Vagina (tissue), 2 donors: ENCODE measurements around the gene BLM.

Experiments
- POLR2A ChIP-seq, 2 donors: fragments of 450-650 bp; IDR thresholded peaks; one replicate each; pipeline ENCODE4 v1.6.1; 2017; ENCODE audit warnings: antibody characterized with exemption in 2 of 2, mild to moderate bottlenecking in 2 of 2, moderate library complexity in 2 of 2
- POLR2AphosphoS5 ChIP-seq, 2 donors: sonication (generic); formaldehyde crosslinking; IDR thresholded peaks; one replicate each; pipeline ENCODE4 v1.9.0; 2017; ENCODE audit warnings: antibody characterized with exemption in 2 of 2, mild to moderate bottlenecking in 2 of 2, low read depth in 1 of 2; ENCODE audit not compliant: insufficient read depth in 1 of 2
- TF ChIP-seq, protein P1 (sequence below), 3 experiments: fragments of 450-650 bp in 2 of 3; fragments of 200-600 bp in 1 of 3; sonication (generic) in 1 of 3; IDR thresholded peaks; one replicate each; pipeline ENCODE4 v1.5.1; 2017 to 2019; ENCODE audit warnings: antibody characterized with exemption in 3 of 3, mild to moderate bottlenecking in 2 of 3, moderate library complexity in 2 of 3

DNA sequence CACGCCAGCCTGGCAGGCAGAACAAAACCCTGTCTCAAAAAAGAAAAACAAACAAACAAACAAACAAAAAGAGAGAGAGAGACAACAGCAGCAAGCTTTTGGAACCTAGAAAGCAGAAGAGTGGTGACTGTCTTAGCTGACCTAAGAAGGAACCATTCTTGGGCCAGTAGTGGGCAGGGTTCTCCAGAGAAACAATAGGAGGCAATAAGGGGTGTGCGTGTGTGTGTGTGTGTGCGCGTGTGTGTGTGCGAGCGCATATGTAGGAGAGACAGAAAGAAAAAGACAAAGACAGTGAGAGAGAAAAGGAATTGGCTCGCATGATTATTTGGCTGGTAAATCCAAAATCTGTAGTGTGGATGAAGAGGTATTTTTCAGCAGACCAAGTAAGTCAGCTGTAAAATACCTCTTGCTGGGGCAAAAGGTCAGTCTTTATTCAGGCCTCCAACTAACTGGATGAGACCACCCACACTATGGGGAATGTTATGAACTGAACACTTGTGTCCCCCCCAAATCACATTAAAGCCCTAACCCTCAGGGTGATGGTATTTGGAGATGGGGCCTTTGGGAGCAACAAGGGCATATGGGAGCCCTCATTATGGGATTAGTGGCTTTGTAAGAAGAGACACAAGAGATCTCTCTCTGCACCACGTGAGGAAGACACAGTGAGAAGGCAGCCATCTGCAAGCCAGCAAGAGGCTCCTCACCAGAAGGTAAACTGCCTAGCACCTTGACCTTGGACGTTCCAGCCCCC, 15.1 kb upstream of the BLM start:
- TF ChIP-seq, protein P1, sequence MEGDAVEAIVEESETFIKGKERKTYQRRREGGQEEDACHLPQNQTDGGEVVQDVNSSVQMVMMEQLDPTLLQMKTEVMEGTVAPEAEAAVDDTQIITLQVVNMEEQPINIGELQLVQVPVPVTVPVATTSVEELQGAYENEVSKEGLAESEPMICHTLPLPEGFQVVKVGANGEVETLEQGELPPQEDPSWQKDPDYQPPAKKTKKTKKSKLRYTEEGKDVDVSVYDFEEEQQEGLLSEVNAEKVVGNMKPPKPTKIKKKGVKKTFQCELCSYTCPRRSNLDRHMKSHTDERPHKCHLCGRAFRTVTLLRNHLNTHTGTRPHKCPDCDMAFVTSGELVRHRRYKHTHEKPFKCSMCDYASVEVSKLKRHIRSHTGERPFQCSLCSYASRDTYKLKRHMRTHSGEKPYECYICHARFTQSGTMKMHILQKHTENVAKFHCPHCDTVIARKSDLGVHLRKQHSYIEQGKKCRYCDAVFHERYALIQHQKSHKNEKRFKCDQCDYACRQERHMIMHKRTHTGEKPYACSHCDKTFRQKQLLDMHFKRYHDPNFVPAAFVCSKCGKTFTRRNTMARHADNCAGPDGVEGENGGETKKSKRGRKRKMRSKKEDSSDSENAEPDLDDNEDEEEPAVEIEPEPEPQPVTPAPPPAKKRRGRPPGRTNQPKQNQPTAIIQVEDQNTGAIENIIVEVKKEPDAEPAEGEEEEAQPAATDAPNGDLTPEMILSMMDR (IDR thresholded peaks at IDR 0.05) = no peak
- no peak for TF ChIP-seq POLR2A (IDR thresholded peaks at IDR 0.05)
- no peak for TF ChIP-seq POLR2AphosphoS5 (IDR thresholded peaks at IDR 0.05; ENCODE audit: insufficient read depth in 1 of 2, low read depth in 1 of 2)
